HG02798 (cell line): ENCODE results near the gene PRPF38B.
"Not testable (repeated sequence)": the region's sequence is repeated elsewhere in the genome, so short reads cannot be mapped to it uniquely, and the experiment has no call there.

ENCODE experiments used
- ATAC-seq: cut with Tn5 transposase; IDR thresholded peaks from one replicate; pipeline ENCODE4 v1.9.1; 2021; ENCODE audit warnings: mild to moderate bottlenecking; ENCODE audit not compliant: unreplicated experiment, poor library complexity

Gene PRPF38B

GRCh38 chr1:108678706-108679105 lies 13.4 kb upstream of the PRPF38B start:
- ATAC-seq = no peak

GRCh38 chr1:108679586-108680213 lies 12.4 kb upstream of the PRPF38B start:
- no peak for ATAC-seq

GRCh38 chr1:108681701-108682100 lies 10.4 kb upstream of the PRPF38B start:
- not testable (repeated sequence) for ATAC-seq

GRCh38 chr1:108685529-108685928 lies 6.6 kb upstream of the PRPF38B start:
- ATAC-seq = no peak

GRCh38 chr1:108686614-108687313 lies 5.3 kb upstream of the PRPF38B start:
- no peak for ATAC-seq

- peak; percentile 1 for ATAC-seq
These were observed 775 bp upstream of the PRPF38B start for GRCh38 chr1:108691128-108691941.

- peak; percentile 58 for ATAC-seq
These were observed 880 bp downstream of the PRPF38B start for GRCh38 chr1:108692724-108693655.

GRCh38 chr1:108695535-108695934 lies 3.4 kb downstream of the PRPF38B start:
- ATAC-seq = no peak

- no peak for ATAC-seq
These were observed 7.5 kb downstream of the PRPF38B start for GRCh38 chr1:108699375-108700332.

GRCh38 chr1:108701176-108701849 lies 9.2 kb downstream of the PRPF38B start:
- ATAC-seq = no peak

- not testable (repeated sequence) for ATAC-seq
These were observed 10.0 kb downstream of the PRPF38B start for GRCh38 chr1:108702109-108702508.

- no peak for ATAC-seq
These were observed 11.8 kb downstream of the PRPF38B start for GRCh38 chr1:108703939-108704338.

- ATAC-seq = no peak
These were observed 12.4 kb downstream of the PRPF38B start for GRCh38 chr1:108704496-108704895.

GRCh38 chr1:108706643-108707042 lies 14.5 kb downstream of the PRPF38B start:
- no peak for ATAC-seq

GRCh38 chr1:108708691-108709660 lies 16.9 kb downstream of the PRPF38B start:
- peak; percentile 59 for ATAC-seq

- ATAC-seq = no peak
These were observed 20.6 kb downstream of the PRPF38B start, which contains the start of gene FNDC7 for GRCh38 chr1:108712606-108713150. Gene FNDC7, plus strand, starts transcription at chr1:108712908. Its CDS starts 26 bp downstream, at chr1:108712934.

GRCh38 chr1:108715932-108716331 lies 23.8 kb downstream of the PRPF38B start:
- ATAC-seq = no peak
